ENCODE data around the gene KIDINS220.

GRCh38 chr2:8836971-8837794 lies at the start of gene KIDINS220:
- TF ChIP-seq CTCF (IDR thresholded peaks at IDR 0.05; ENCODE audit: low read depth, low read length, missing input control) (no peak), YY1 (IDR thresholded peaks at IDR 0.05) (peak; percentile 95), REST (IDR thresholded peaks at IDR 0.05) (no peak), RAD21 (IDR thresholded peaks at IDR 0.05) (no peak), TAF1 (conservative IDR thresholded peaks at IDR 0.05) (peak; percentile 53), JUND (IDR thresholded peaks at IDR 0.05) (no peak), SP1 (IDR thresholded peaks at IDR 0.05) (peak; percentile 31), NR2F2 (IDR thresholded peaks at IDR 0.05) (no peak), GABPA (IDR thresholded peaks at IDR 0.05 in 1 of 2, conservative IDR thresholded peaks at IDR 0.05 in 1 of 2) (no peak)
- TF ChIP-seq, protein P1, sequence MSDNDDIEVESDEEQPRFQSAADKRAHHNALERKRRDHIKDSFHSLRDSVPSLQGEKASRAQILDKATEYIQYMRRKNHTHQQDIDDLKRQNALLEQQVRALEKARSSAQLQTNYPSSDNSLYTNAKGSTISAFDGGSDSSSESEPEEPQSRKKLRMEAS (IDR thresholded peaks at IDR 0.05) = no peak
- TF ChIP-seq, protein P2, sequence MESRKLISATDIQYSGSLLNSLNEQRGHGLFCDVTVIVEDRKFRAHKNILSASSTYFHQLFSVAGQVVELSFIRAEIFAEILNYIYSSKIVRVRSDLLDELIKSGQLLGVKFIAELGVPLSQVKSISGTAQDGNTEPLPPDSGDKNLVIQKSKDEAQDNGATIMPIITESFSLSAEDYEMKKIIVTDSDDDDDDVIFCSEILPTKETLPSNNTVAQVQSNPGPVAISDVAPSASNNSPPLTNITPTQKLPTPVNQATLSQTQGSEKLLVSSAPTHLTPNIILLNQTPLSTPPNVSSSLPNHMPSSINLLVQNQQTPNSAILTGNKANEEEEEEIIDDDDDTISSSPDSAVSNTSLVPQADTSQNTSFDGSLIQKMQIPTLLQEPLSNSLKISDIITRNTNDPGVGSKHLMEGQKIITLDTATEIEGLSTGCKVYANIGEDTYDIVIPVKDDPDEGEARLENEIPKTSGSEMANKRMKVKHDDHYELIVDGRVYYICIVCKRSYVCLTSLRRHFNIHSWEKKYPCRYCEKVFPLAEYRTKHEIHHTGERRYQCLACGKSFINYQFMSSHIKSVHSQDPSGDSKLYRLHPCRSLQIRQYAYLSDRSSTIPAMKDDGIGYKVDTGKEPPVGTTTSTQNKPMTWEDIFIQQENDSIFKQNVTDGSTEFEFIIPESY (IDR thresholded peaks at IDR 0.05) = no peak
